H1 (cell line): ENCODE measurements around the gene PAXIP1. TPM values are rescaled to one million over a fixed set of nuclear protein-coding genes. Genes with fewer than 3 reads are reported as not detected.

Source experiments
- CTCF ChIA-PET: fragments of 300-600 bp; sonication (Branson Sonifier 250); formaldehyde crosslinking; loops from one replicate; lab custom pipeline; 2021; ENCODE audit not compliant: partially characterized antibody; lab: Charles Lee
- POLR2A ChIA-PET: fragments of 300-600 bp; sonication (Branson Sonifier 250); formaldehyde crosslinking; loops from one replicate; lab custom pipeline; 2021; ENCODE audit warnings: inconsistent platforms; ENCODE audit not compliant: partially characterized antibody; lab: Charles Lee
- DNase-seq, 2 experiments: peaks; one replicate each; pipeline versions ENCODE4 v3.0.0 to v3.0.0-alpha.2; 2010 to 2022; ENCODE audit warnings: low spot score in 2 of 2, low read depth in 1 of 2, mixed read lengths in 1 of 2
- FAIRE-seq: peaks from 2 replicates; lab custom pipeline; 2011; peaks lifted over from hg19 to GRCh38; lab: Jason Lieb, UNC
- H2AFZ ChIP-seq: 2 replicates; pipeline ENCODE4 v1.8.1; 2012; ENCODE audit warnings: low read length, inconsistent platforms
- H2AK5ac ChIP-seq: 2 replicates; pipeline ENCODE4 v1.6.1; 2013; ENCODE audit warnings: low read depth, low read length
- H2BK120ac ChIP-seq: replicated peaks from 2 replicates; pipeline ENCODE3; 2013; ENCODE audit warnings: low read depth, low read length, inconsistent platforms
- H2BK12ac ChIP-seq: 2 replicates; pipeline ENCODE4 v1.6.1; 2013; ENCODE audit warnings: low read depth, low read length
- H2BK15ac ChIP-seq: 2 replicates; pipeline ENCODE4 v1.6.1; 2013; ENCODE audit warnings: low read length
- H2BK20ac ChIP-seq: 2 replicates; pipeline ENCODE4 v1.6.1; 2013; ENCODE audit warnings: low read length
- H2BK5ac ChIP-seq: 2 replicates; pipeline ENCODE4 v1.6.1; 2013; ENCODE audit warnings: low read depth, low read length
- H3K14ac ChIP-seq: 2 replicates; pipeline ENCODE4 v1.6.1; 2013; ENCODE audit warnings: inconsistent platforms; ENCODE audit not compliant: insufficient read length
- H3K18ac ChIP-seq: 2 replicates; pipeline ENCODE4 v1.6.1; 2013; ENCODE audit warnings: low read length; ENCODE audit errors: extremely low read depth
- H3K23ac ChIP-seq: 2 replicates; pipeline ENCODE4 v1.6.1; 2013; ENCODE audit warnings: inconsistent platforms; ENCODE audit not compliant: insufficient read length
- H3K23me2 ChIP-seq: 2 replicates; pipeline ENCODE4 v1.6.1; 2013; ENCODE audit warnings: low read depth, low read length
- H3K27ac ChIP-seq: 2 replicates; pipeline ENCODE4 v1.6.1; 2011; ENCODE audit warnings: low read depth, low read length, inconsistent platforms
- H3K27me3 ChIP-seq, 4 experiments: replicated peaks in 1 of 4; 1 replicate in 1 of 4; 2 replicates in 3 of 4; pipeline versions ENCODE4 v1.6.1 to v1.8.1; 2011 to 2013; ENCODE audit warnings: low read length in 3 of 4, mild to moderate bottlenecking in 3 of 4, inconsistent platforms in 2 of 4, mixed read lengths in 2 of 4, moderate library complexity in 1 of 4; ENCODE audit not compliant: control insufficient read depth in 3 of 4, insufficient read depth in 3 of 4; ENCODE audit errors: extremely low read depth in 1 of 4
- H3K36me3 ChIP-seq, 4 experiments: 2 replicates each; pipeline versions ENCODE4 v1.6.1 to v1.8.1; 2011 to 2013; ENCODE audit warnings: mild to moderate bottlenecking in 4 of 4, low read length in 3 of 4, moderate library complexity in 2 of 4, control low read depth in 1 of 4, inconsistent platforms in 1 of 4; ENCODE audit not compliant: insufficient read depth in 4 of 4, control insufficient read depth in 2 of 4
- H3K4ac ChIP-seq: replicated peaks from 2 replicates; pipeline ENCODE3; 2013; ENCODE audit warnings: low read length, low read depth, mixed read lengths, inconsistent platforms; ENCODE audit not compliant: insufficient read length
- H3K4me1 ChIP-seq, 4 experiments: replicated peaks in 1 of 4; 1 replicate in 1 of 4; 2 replicates in 3 of 4; pipeline versions ENCODE4 v1.6.1 to v1.8.1; 2011 to 2013; ENCODE audit warnings: low read length in 3 of 4, inconsistent platforms in 2 of 4, mixed read lengths in 1 of 4; ENCODE audit not compliant: insufficient read depth in 4 of 4, control insufficient read depth in 3 of 4
- H3K4me2 ChIP-seq, 2 experiments: 2 replicates each; pipeline versions ENCODE4 v1.6.1 to v1.8.1; 2011 to 2013; ENCODE audit warnings: low read depth in 2 of 2, low read length in 2 of 2, control low read depth in 1 of 2, inconsistent platforms in 1 of 2, mild to moderate bottlenecking in 1 of 2; ENCODE audit not compliant: insufficient read depth in 1 of 2
- H3K4me3 ChIP-seq, 4 experiments: fragments of 200-600, 300-600 bp in 1 of 4; sonication (generic), shearing (Covaris generic), sonication (Bioruptor Twin) in 1 of 4; 2 replicates each; pipeline versions ENCODE4 v1.5.1 to v1.8.1; 2011 to 2016; ENCODE audit warnings: low read length in 4 of 4, low read depth in 3 of 4, control low read depth in 2 of 4, inconsistent platforms in 2 of 4, mild to moderate bottlenecking in 2 of 4, mixed read lengths in 1 of 4, moderate library complexity in 1 of 4; ENCODE audit not compliant: insufficient read depth in 2 of 4; ENCODE audit errors: extremely low read depth in 1 of 4
- H3K56ac ChIP-seq: replicated peaks from 2 replicates; pipeline ENCODE3; 2013; ENCODE audit warnings: low read depth, mild to moderate bottlenecking, mixed read lengths, low read length, inconsistent platforms; ENCODE audit not compliant: insufficient read length
- H3K79me1 ChIP-seq: 2 replicates; pipeline ENCODE4 v1.6.1; 2013; ENCODE audit warnings: low read depth, low read length, control low read depth
- H3K79me2 ChIP-seq, 2 experiments: 2 replicates each; pipeline versions ENCODE4 v1.6.1 to v1.8.1; 2012 to 2013; ENCODE audit warnings: low read length in 2 of 2, mild to moderate bottlenecking in 2 of 2, inconsistent platforms in 1 of 2; ENCODE audit not compliant: insufficient read depth in 2 of 2, control insufficient read depth in 1 of 2
- H3K9ac ChIP-seq, 4 experiments: replicated peaks in 1 of 4; 1 replicate in 1 of 4; 2 replicates in 3 of 4; pipeline versions ENCODE4 v1.6.1 to v1.8.1; 2011 to 2013; ENCODE audit warnings: low read depth in 3 of 4, low read length in 3 of 4, control low read depth in 2 of 4, mild to moderate bottlenecking in 2 of 4, moderate library complexity in 2 of 4, inconsistent platforms in 1 of 4; ENCODE audit errors: extremely low read depth in 1 of 4
- H3K9me3 ChIP-seq, 2 experiments: 2 replicates each; pipeline versions ENCODE4 v1.6.1 to v1.8.1; 2012 to 2013; ENCODE audit warnings: mild to moderate bottlenecking in 2 of 2, moderate library complexity in 2 of 2, control low read depth in 1 of 2, inconsistent platforms in 1 of 2, low read depth in 1 of 2, low read length in 1 of 2, mixed read lengths in 1 of 2; ENCODE audit not compliant: insufficient read depth in 2 of 2
- H4K20me1 ChIP-seq, 2 experiments: replicated peaks in 1 of 2; 2 replicates each; pipeline versions ENCODE3 to v1.8.1; 2011 to 2013; ENCODE audit warnings: inconsistent platforms in 2 of 2, low read length in 2 of 2, mild to moderate bottlenecking in 1 of 2; ENCODE audit not compliant: insufficient read depth in 2 of 2, control insufficient read depth in 1 of 2
- H4K5ac ChIP-seq: 2 replicates; pipeline ENCODE4 v1.6.1; 2013; ENCODE audit warnings: low read length, low read depth, mixed read lengths, inconsistent platforms; ENCODE audit not compliant: insufficient read length
- H4K8ac ChIP-seq: 2 replicates; pipeline ENCODE4 v1.8.0; 2013; ENCODE audit warnings: mild to moderate bottlenecking, moderate library complexity, low read length, inconsistent platforms; ENCODE audit not compliant: insufficient read depth; ENCODE audit errors: extremely low read depth
- H4K91ac ChIP-seq: replicated peaks from 2 replicates; pipeline ENCODE3; 2013; ENCODE audit warnings: low read length, mixed read lengths, inconsistent platforms; ENCODE audit not compliant: insufficient read length
- CBX5 ChIP-seq: fragments of 300-800, 300-1000 bp; sonication (generic); IDR thresholded peaks from 2 replicates; pipeline ENCODE4 v1.7.1; 2016; ENCODE audit warnings: antibody characterized with exemption, low read length, low read depth
- CHD2 ChIP-seq: IDR thresholded peaks from 2 replicates; pipeline ENCODE4 v1.6.1; 2012; ENCODE audit warnings: low read length, improper control_type of control experiment
- CREB1 ChIP-seq: IDR thresholded peaks from 2 replicates; pipeline ENCODE4 v1.6.1; 2012; ENCODE audit warnings: inconsistent platforms
- CTCF ChIP-seq, 3 experiments: IDR thresholded peaks; 1 replicate in 2 of 3; 2 replicates in 1 of 3; pipeline versions ENCODE4 v1.5.1 to v1.6.1; 2011; ENCODE audit warnings: low read length in 3 of 3, mild to moderate bottlenecking in 3 of 3, inconsistent platforms in 2 of 3, low read depth in 1 of 3, moderate library complexity in 1 of 3; ENCODE audit not compliant: insufficient read depth in 1 of 3; ENCODE audit errors: control extremely low read depth in 1 of 3
- FOSL1 ChIP-seq: IDR thresholded peaks from 2 replicates; pipeline ENCODE4 v1.6.1; 2011; ENCODE audit warnings: mild to moderate bottlenecking, low read depth, low read length, moderate library complexity; ENCODE audit not compliant: insufficient read depth
- GTF2F1 ChIP-seq: IDR thresholded peaks from 2 replicates; pipeline ENCODE4 v1.6.1; 2012; ENCODE audit warnings: low read depth, low read length, improper control_type of control experiment, borderline replicate concordance
- RFX5 ChIP-seq: IDR thresholded peaks from 2 replicates; pipeline ENCODE4 v1.6.1; 2011; ENCODE audit warnings: low read depth, low read length, improper control_type of control experiment, borderline replicate concordance
- SP1 ChIP-seq: IDR thresholded peaks from 2 replicates; pipeline ENCODE4 v1.6.1; 2011; ENCODE audit warnings: low read depth, low read length
- SRF ChIP-seq: IDR thresholded peaks from 2 replicates; pipeline ENCODE4 v1.6.1; 2011; ENCODE audit warnings: mild to moderate bottlenecking, low read depth, low read length, moderate library complexity
- SUZ12 ChIP-seq: fragments of 200-600 bp; sonication (generic); IDR thresholded peaks from 2 replicates; pipeline ENCODE4 v1.6.1; 2012; ENCODE audit warnings: mild to moderate bottlenecking, inconsistent platforms, low read length, moderate library complexity, mixed read lengths
- TAF1 ChIP-seq: IDR thresholded peaks from 2 replicates; pipeline ENCODE4 v1.6.1; 2011; ENCODE audit warnings: mild to moderate bottlenecking, low read depth, low read length
- TEAD4 ChIP-seq: IDR thresholded peaks from 2 replicates; pipeline ENCODE4 v1.6.1; 2012; ENCODE audit warnings: low read depth, low read length, inconsistent platforms, mixed read lengths
- WGBS, 2 experiments: shearing (Covaris generic) in 1 of 2; methylation state at CpG; one replicate each; pipeline versions ENCODE4 v1.1.6 to v1.1.7; 2013 to 2015; ENCODE audit warnings: low lambda C conversion rate in 2 of 2, mixed read lengths in 2 of 2, inconsistent platforms in 1 of 2, low coverage in 1 of 2, missing lambda C conversion rate in 1 of 2; ENCODE audit not compliant: insufficient replicate concordance in 2 of 2, insufficient coverage in 1 of 2, insufficient read length in 1 of 2; ENCODE audit errors: extremely low coverage in 1 of 2, missing lambda C conversion rate in 1 of 2; 5-methylcytosine and 5-hydroxymethylcytosine counted together
- polyA plus RNA-seq, 7 experiments: library from polyadenylated mRNA; depleted of rRNA in 3 of 7; stranded (reverse) in 5 of 7; unstranded in 2 of 7; fragments of >200 nt in 5 of 7; fragments of 200-250 nt in 2 of 7; gene quantifications; 1 replicate in 5 of 7; 2 replicates in 1 of 7; 4 replicates in 1 of 7; pipeline versions ENCODE4 v1.2.1 to v1.2.3, GENCODE V29; 2011 to 2013; ENCODE audit warnings: missing spikeins in 2 of 7, mixed read lengths in 2 of 7
- total RNA-seq: library from RNA; stranded (reverse); fragmentation: NEBNext Ultra II Directional; extraction: Animal tissue kit (Norgen Biotek cat#: 25700); gene quantifications from 2 replicates; pipeline ENCODE4 v1.2.1, GENCODE V29; 2021

Gene PAXIP1
- total and polyA plus RNA-seq, 2 of the 8 experiments (the other 6 are each of a cell fraction or from before 2014, with no cell fraction given) = 32.4 to 32.8 TPM

GRCh38 chr7:154943906-154944305 lies 59.0 kb downstream of the PAXIP1 start:
- H3K4ac ChIP-seq = no peak overlapping the region
- H2BK12ac ChIP-seq = no peak overlapping the region
- H3K79me2 ChIP-seq = no peaks in the 10 kb centered on the region
- no peak overlapping the region for H3K4me3 ChIP-seq
- H3K4me2 ChIP-seq = no peak overlapping the region
- H2BK5ac ChIP-seq = no peak overlapping the region
- H3K14ac ChIP-seq = no peak overlapping the region
- WGBS, 2 experiments = 90% methylated on average over 9 of the region's 9 CpGs; no CpG with 5 or more reads in 1 of the 2 experiments
- no peak overlapping the region for H3K27ac ChIP-seq
- no peak overlapping the region for H2BK120ac ChIP-seq
- no peak overlapping the region for H2BK20ac ChIP-seq
- ChIA-PET CTCF (interaction anchor here (2.2 to 4.2 kb wide), 2 partner anchors 8 to 56 kb away, joined by 5 to 34 read pairs; no protein-coding TSS in a partner anchor), POLR2A (no interaction called here)
- no peak for TF ChIP-seq CREB1
- no peak for TF ChIP-seq CBX5
- TF ChIP-seq CTCF (IDR thresholded peaks at IDR 0.05; ENCODE audit: control extremely low read depth in 1 of 3, insufficient read depth in 1 of 3, low read depth in 1 of 3, low read length in 3 of 3) = no peak
- TF ChIP-seq RFX5 = no peak
- TF ChIP-seq CHD2 = no peak
- no peak for TF ChIP-seq SRF
- no peak for TF ChIP-seq TAF1
- no peak for TF ChIP-seq GTF2F1
- TF ChIP-seq SP1 = no peak
- no peak for TF ChIP-seq FOSL1
- TF ChIP-seq TEAD4 = no peak
- TF ChIP-seq SUZ12 = no peak
- H3K56ac ChIP-seq = no peak overlapping the region
- H2BK15ac ChIP-seq = no peak overlapping the region
- no peak overlapping the region for H3K23ac ChIP-seq
- no peak overlapping the region for H4K91ac ChIP-seq
- FAIRE-seq = no peak
- H3K27me3 ChIP-seq = no peaks in the 10 kb centered on the region
- no peak overlapping the region for H4K5ac ChIP-seq
- no peak overlapping the region for H4K8ac ChIP-seq
- DNase-seq = no peak
- H2AFZ ChIP-seq = no peak overlapping the region
- no peaks in the 10 kb centered on the region for H3K79me1 ChIP-seq
- H3K4me1 ChIP-seq = no peaks in the 10 kb centered on the region
- H3K36me3 ChIP-seq = peaks cover 5 to 44% (median 31%) of the 10 kb centered on the region in 4 experiments; a peak in 7 of 8 replicates
- H3K9me3 ChIP-seq = peaks cover 8 to 9% of the 10 kb centered on the region in 2 experiments; a peak in 3 of 4 replicates
- H4K20me1 ChIP-seq = no peaks in the 10 kb centered on the region
- H3K23me2 ChIP-seq = no peaks in the 10 kb centered on the region
- H2AK5ac ChIP-seq = no peak overlapping the region
- H3K18ac ChIP-seq = no peak overlapping the region
- H3K9ac ChIP-seq = no peak overlapping the region
